AG10803 (cell line): ENCODE measurements around the gene CEBPE.

Experiments used
- DNase-seq: peaks from one replicate; pipeline ENCODE4 v3.0.0; 2010; ENCODE audit warnings: low read depth
- H3K4me3 ChIP-seq: 2 replicates; pipeline ENCODE4 v1.5.1; 2011; ENCODE audit warnings: mild to moderate bottlenecking, low read length, control low read depth
- CTCF ChIP-seq: conservative IDR thresholded peaks from 2 replicates; pipeline ENCODE4 v1.5.1; 2011; ENCODE audit warnings: mild to moderate bottlenecking, low read length, control low read depth, inconsistent platforms

Gene CEBPE

DNA sequence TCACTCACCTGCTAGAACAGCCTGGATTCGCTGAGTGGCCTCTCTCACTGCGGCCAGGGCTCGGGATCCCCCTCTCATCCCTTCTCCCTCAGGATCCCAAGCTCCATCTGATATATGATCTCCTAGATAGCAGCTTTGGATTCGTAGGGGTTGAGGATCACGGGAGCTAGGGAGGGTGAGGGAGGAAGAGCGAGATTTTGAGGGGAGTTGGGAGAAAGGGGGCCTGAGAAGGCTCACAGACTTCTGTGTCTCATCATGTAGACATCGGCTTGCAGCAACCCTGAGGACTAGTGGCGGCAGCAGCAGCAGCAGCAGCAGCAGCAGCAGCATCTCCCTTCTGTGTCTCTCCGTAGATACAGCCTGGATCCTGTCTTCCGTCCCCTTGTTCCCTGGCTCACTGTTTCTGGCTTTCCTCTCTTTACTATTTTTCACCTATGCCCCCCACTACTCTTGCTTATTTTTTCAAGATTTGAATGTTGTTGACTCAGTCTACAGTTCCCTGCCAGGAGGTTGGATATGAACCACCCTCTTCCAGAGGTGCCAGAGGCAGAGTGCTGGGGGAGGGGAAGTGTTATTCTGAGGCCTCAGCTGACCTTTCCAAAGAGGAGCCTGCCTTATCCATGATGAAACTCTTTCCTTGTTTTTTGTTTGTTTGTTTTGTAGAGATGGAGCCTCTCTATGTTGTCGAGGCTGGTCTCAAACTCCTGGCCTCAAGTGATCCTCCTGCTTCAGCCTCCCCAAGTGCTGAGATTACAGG, 14.3 kb downstream of the CEBPE start, which contains the start of gene CIROP:
CIROP (minus strand) TSS at position 399 of the 757 bp plus-strand sequence; CDS start at position 330, 69 bp downstream.
- no peak for DNase-seq
- TF ChIP-seq CTCF, result no peak
- no peak within 1 kb of the TSS for H3K4me3 ChIP-seq

- TF ChIP-seq CTCF, result no peak
- DNase-seq, result no peak
- H3K4me3 ChIP-seq, result no peak overlapping the region
Observed at GRCh38 chr14:23104070-23104590, 14.9 kb downstream of the CEBPE start.

DNA sequence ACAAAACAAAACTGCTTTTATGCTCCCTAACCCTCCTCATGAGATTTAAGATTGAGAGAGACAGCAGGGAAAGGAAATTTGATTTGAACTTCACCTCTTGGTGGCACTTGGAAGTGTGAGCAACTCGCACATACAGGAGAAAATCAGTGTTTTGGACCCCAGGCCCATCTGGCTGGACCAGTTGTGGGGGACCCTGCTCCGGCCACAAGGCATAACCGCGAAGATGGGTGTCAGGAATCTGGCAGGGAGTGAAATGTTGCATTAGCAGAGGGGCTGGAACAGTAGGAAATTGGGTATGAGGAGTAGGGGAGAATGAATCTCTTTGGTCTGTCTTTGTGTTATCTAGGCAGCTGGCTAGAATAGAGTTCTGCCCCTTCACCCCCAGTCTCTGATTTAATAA, 15.5 kb downstream of the CEBPE start:
- TF ChIP-seq CTCF, result no peak
- no peak overlapping the region for H3K4me3 ChIP-seq
- no peak for DNase-seq

GRCh38 chr14:23102801-23103200, 16.3 kb downstream of the CEBPE start:
- TF ChIP-seq CTCF, result no peak
- H3K4me3 ChIP-seq, result no peak overlapping the region
- DNase-seq, result no peak

- DNase-seq, result no peak
- no peak for TF ChIP-seq CTCF
- H3K4me3 ChIP-seq, result no peak overlapping the region
Observed at GRCh38 chr14:23101986-23102625, 16.9 kb downstream of the CEBPE start.

- DNase-seq, result no peak
- no peak overlapping the region for H3K4me3 ChIP-seq
- no peak for TF ChIP-seq CTCF
Observed at GRCh38 chr14:23101213-23101970, 17.7 kb downstream of the CEBPE start.
